Stimulated activated naive CD8-positive, alpha-beta T cell treated with anti-CD3 and anti-CD28 coated beads, Interleukin-15, amount 100 ng/mL, for 72 hours (primary cell): ENCODE data around the gene FOXO6.
A peak's percentile ranks its signal among the peaks of the same experiment; 100 is the strongest.

Experiments used
- ATAC-seq: fragments of 150-1000 bp; cut with Tn5 transposase; 2 replicates; pipeline ENCODE4 v1.10.0; 2021; ENCODE audit warnings: mild to moderate bottlenecking, moderate library complexity
- DNase-seq, 2 donors: peaks; one replicate each; pipeline ENCODE4 v3.0.0; 2021 to 2022
- H3K27ac Mint-ChIP-seq, 2 donors: one replicate each; pipeline ENCODE4 v1.8.0; 2022; ENCODE audit warnings: mild to moderate bottlenecking in 2 of 2, mixed read lengths in 2 of 2, moderate library complexity in 2 of 2
- H3K27me3 Mint-ChIP-seq: one replicate; pipeline ENCODE4 v1.8.0; 2022; ENCODE audit warnings: mixed read lengths
- H3K4me1 Mint-ChIP-seq: one replicate; pipeline ENCODE4 v1.8.0; 2022; ENCODE audit warnings: mild to moderate bottlenecking, mixed read lengths
- H3K4me3 Mint-ChIP-seq, 2 donors: one replicate each; pipeline ENCODE4 v1.8.0; 2022; ENCODE audit warnings: mild to moderate bottlenecking in 2 of 2, mixed read lengths in 2 of 2, moderate library complexity in 1 of 2
- H3K9me3 Mint-ChIP-seq, 2 donors: one replicate each; pipeline ENCODE4 v1.8.0; 2022; ENCODE audit warnings: mixed read lengths in 2 of 2

The FOXO6 gene

DNA sequence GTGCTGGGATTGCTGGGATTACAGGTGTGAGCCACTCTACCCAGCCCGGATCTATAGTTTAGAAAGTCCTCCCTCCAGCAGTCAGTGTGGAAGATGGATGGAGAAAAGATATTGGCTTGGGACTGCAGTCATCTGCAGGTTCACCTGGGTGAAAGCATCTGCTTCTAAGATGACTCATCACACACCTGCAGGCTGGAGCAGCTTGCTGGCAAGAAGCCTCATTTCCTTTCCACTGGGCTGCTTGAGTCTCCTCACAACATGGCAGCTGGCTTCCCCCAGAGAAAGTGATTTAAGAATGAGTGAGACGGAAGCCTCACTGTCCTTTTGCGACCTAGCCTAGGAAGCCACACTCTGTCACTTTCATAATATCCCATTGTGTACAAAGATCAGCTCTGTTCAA, 50.0 kb downstream of the FOXO6 start:
- ATAC-seq, result no peak

GRCh38 chr1:41412748-41413147, 51.5 kb downstream of the FOXO6 start:
- DNase-seq (no peak), ATAC-seq (no peak)
- H3K9me3 Mint-ChIP-seq, result no peaks in the 10 kb centered on the region
- H3K4me1 Mint-ChIP-seq, result no peaks in the 10 kb centered on the region
- peak overlapping the region in 1 of 2 donors; percentile 7 for H3K27ac Mint-ChIP-seq
- no peak overlapping the region for H3K4me3 Mint-ChIP-seq
- H3K27me3 Mint-ChIP-seq, result peaks cover 34% of the 10 kb centered on the region

More for the DNA sequence above, 50.0 kb downstream of the FOXO6 start:
- Mint-ChIP-seq H3K27me3 (peaks cover 32% of the 10 kb centered on the region), H3K4me3 (no peak overlapping the region), H3K27ac (no peak overlapping the region), H3K9me3 (no peaks in the 10 kb centered on the region), H3K4me1 (no peaks in the 10 kb centered on the region)
- DNase-seq, result no peak

- ATAC-seq, result no peak
- no peak overlapping the region for H3K27ac Mint-ChIP-seq
- no peak for DNase-seq
- H3K4me3 Mint-ChIP-seq, result no peak overlapping the region
- peaks cover 27% of the 10 kb centered on the region for H3K27me3 Mint-ChIP-seq
- no peaks in the 10 kb centered on the region for H3K4me1 Mint-ChIP-seq
- H3K9me3 Mint-ChIP-seq, result no peaks in the 10 kb centered on the region
These were observed 52.6 kb downstream of the FOXO6 start for GRCh38 chr1:41413748-41414281.

DNA sequence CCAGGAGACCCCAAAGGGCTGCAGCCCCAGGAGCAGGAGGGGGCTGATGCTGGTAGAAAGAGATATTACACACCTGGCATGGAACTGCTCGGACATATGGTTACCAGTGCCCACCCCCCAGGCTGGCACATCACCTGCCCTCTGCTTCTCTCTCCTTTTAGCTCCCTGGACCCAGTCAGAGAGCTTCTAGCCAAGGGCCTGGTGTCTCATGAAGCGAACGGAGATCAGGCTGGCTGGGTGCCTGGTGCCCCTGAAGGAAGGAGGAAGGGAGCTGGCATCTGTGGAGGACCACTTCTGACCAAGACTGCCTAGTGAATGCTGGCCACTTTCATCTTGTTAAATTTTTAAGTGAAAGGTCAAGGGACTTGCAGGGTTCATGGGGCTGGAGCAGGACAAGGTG, 53.1 kb downstream of the FOXO6 start:
- DNase-seq (no peak), ATAC-seq (no peak)
- H3K4me3 Mint-ChIP-seq, result no peak overlapping the region
- H3K27me3 Mint-ChIP-seq, result peaks cover 24% of the 10 kb centered on the region
- H3K27ac Mint-ChIP-seq, result no peak overlapping the region
- H3K9me3 Mint-ChIP-seq, result no peaks in the 10 kb centered on the region
- no peaks in the 10 kb centered on the region for H3K4me1 Mint-ChIP-seq

- H3K4me1 Mint-ChIP-seq, result no peaks in the 10 kb centered on the region
- H3K27me3 Mint-ChIP-seq, result peaks cover 19% of the 10 kb centered on the region
- H3K9me3 Mint-ChIP-seq, result no peaks in the 10 kb centered on the region
- H3K4me3 Mint-ChIP-seq, result no peak overlapping the region
- no peak overlapping the region for H3K27ac Mint-ChIP-seq
- DNase-seq (no peak), ATAC-seq (peak; percentile 10)
These were observed 53.6 kb downstream of the FOXO6 start for GRCh38 chr1:41414716-41415306.

GRCh38 chr1:41416081-41416480, 54.8 kb downstream of the FOXO6 start:
- Mint-ChIP-seq H3K27ac (no peak overlapping the region), H3K4me1 (no peaks in the 10 kb centered on the region), H3K9me3 (no peaks in the 10 kb centered on the region), H3K27me3 (peaks cover 17% of the 10 kb centered on the region), H3K4me3 (no peak overlapping the region)
- ATAC-seq (no peak), DNase-seq (no peak)

DNA sequence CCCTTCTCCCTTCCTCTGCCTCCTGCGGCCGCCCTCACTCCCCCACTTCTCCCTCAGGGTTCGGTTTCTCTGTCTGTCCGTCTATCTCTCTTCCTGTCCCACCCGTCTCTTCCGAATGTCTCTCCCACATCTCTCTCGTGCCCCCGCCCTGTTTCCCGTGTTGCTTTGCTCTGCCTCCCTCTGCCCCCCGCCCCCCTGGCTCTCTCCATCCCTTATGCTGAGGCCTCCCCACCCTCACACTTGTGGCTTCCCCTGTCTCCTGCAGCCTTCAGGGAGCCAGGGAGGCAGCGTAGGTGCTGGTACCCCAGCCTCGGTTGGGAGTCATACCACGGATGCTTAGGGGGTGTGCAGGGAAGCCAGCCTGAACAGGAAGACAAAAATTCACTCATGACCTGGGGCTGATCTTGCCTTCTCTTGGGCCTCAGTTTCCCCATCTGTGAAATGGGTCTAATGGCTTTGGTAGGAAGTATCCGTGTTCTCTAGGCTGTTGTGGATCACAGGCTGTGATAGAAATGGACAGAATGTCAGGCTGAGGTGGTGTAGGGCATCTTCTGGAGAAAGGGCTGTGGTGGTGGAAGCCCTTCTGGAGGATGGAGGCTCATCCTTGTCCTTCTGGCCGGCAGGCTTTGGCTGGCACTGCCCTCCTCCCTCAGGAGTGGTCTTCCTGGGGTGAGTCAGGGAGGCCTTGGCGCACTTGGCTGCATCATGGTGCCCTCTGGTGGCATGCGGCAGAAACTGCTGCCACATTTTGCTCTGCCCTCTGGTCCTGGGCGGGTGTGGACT, 55.5 kb downstream of the FOXO6 start:
- Mint-ChIP-seq H3K4me1 (no peaks in the 10 kb centered on the region), H3K4me3 (no peak overlapping the region)

GRCh38 chr1:41417335-41417682, 56.1 kb downstream of the FOXO6 start:
- Mint-ChIP-seq H3K9me3 (no peaks in the 10 kb centered on the region), H3K4me1 (no peaks in the 10 kb centered on the region), H3K27ac (peak overlapping the region in 1 of 2 donors; percentile 22), H3K27me3 (peaks cover 17% of the 10 kb centered on the region), H3K4me3 (no peak overlapping the region)
- DNase-seq, result no peak
- ATAC-seq, result no peak

More for the DNA sequence above, 55.5 kb downstream of the FOXO6 start:
- DNase-seq (peak; percentile 60 to 64), ATAC-seq (peak; percentile 60)
- Mint-ChIP-seq H3K27ac (no peak overlapping the region), H3K27me3 (peaks cover 17% of the 10 kb centered on the region), H3K9me3 (no peaks in the 10 kb centered on the region)

DNA sequence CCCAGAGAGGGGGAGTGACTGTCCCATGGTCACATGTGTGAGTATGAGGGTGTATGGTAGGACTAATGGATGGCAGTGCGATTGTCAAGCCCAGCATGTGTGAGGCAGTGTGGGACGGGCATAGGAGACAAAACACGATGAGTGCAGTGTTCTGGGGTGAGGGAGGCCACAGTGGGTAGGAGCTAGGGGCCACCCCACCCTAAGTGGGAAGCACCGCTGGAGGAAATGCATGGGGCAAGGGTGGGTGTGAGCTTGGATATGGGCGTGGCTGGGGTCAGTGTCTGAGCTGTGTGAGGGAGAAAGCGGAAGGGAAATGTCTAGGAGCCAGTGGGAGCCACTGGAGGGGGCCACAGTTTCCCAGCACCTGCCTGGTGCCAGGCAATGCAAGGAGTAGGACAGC, 56.5 kb downstream of the FOXO6 start:
- Mint-ChIP-seq H3K4me3 (no peak overlapping the region), H3K9me3 (no peaks in the 10 kb centered on the region), H3K27me3 (peaks cover 14% of the 10 kb centered on the region), H3K27ac (no peak overlapping the region), H3K4me1 (no peaks in the 10 kb centered on the region)
- no peak for DNase-seq
- ATAC-seq, result no peak

DNA sequence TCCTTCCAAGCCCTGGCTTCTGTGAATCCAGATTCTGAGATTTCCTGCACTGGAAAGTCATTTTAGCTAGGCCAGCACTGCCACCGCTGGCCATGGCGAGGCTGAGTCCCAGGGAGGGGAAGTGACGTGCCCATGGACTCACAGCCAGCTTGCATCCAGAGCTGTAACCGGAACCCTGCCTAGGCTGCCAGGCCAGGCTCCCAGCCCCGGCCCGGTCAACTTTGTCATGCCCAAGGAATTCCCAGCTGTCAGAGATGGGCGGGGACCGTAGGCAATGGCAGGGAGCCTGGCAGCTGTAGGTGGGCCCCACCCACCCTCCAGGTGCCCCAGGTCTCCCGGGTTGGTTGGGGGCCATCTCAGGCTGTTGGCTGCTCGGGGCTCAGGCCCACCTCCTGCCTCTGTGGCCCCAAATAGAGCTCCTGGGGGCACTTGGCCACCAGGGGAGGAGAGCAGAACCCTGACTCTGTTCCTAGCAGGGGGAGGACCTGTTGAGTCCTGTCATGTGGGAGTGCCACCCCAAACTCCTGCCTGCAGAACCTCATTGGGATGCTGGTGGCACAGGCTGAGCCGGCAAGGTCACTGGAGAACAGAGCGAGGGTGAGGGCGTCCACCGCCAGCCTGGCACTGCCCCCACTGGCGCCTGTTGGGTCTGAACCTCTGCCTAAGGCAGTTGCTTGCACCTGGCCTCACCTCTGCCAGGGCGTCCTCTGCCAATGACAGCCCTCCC, 57.8 kb downstream of the FOXO6 start:
- no peak overlapping the region for H3K4me3 Mint-ChIP-seq
- no peaks in the 10 kb centered on the region for H3K9me3 Mint-ChIP-seq
- H3K27ac Mint-ChIP-seq, result no peak overlapping the region
- ATAC-seq (no peak), DNase-seq (no peak)
- H3K4me1 Mint-ChIP-seq, result no peaks in the 10 kb centered on the region
- H3K27me3 Mint-ChIP-seq, result peaks cover 9% of the 10 kb centered on the region

- no peak overlapping the region for H3K27ac Mint-ChIP-seq
- no peaks in the 10 kb centered on the region for H3K4me1 Mint-ChIP-seq
- DNase-seq (no peak), ATAC-seq (no peak)
- no peaks in the 10 kb centered on the region for H3K9me3 Mint-ChIP-seq
- H3K27me3 Mint-ChIP-seq, result peaks cover 9% of the 10 kb centered on the region
- no peak overlapping the region for H3K4me3 Mint-ChIP-seq
These were observed 58.5 kb downstream of the FOXO6 start for GRCh38 chr1:41419584-41420295.

GRCh38 chr1:41420351-41420750, 59.1 kb downstream of the FOXO6 start:
- H3K27me3 Mint-ChIP-seq, result peaks cover 9% of the 10 kb centered on the region
- H3K4me1 Mint-ChIP-seq, result no peaks in the 10 kb centered on the region
- no peak overlapping the region for H3K27ac Mint-ChIP-seq
- no peaks in the 10 kb centered on the region for H3K9me3 Mint-ChIP-seq
- ATAC-seq, result no peak
- no peak for DNase-seq
- H3K4me3 Mint-ChIP-seq, result no peak overlapping the region

DNA sequence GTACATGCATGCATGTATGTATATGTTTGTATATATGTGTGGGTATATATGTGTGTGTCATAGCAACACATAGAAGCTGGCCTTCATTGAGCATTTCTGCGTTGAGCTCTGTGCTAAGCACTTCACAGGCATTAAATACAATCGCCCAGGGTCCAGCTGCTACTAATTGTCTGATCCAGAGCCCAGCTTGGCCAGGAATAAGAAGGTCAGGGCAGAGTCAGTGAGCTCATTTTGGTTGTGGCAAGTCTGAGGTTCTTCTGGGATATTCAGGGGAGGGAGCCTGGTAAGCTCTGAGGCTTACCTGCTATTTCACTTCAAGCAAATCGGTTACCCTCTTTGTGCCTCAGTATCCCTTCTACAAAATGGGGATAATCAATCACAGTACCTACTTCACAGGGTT, 59.6 kb downstream of the FOXO6 start:
- Mint-ChIP-seq H3K27ac (no peak overlapping the region), H3K4me1 (no peaks in the 10 kb centered on the region), H3K9me3 (no peaks in the 10 kb centered on the region), H3K27me3 (peaks cover 9% of the 10 kb centered on the region), H3K4me3 (no peak overlapping the region)
- no peak for ATAC-seq
- no peak for DNase-seq

- no peak for DNase-seq
- Mint-ChIP-seq H3K9me3 (no peaks in the 10 kb centered on the region), H3K4me1 (no peaks in the 10 kb centered on the region), H3K4me3 (no peak overlapping the region), H3K27me3 (peaks cover 8% of the 10 kb centered on the region), H3K27ac (no peak overlapping the region)
- ATAC-seq, result no peak
These were observed 61.1 kb downstream of the FOXO6 start for GRCh38 chr1:41422306-41422705.

DNA sequence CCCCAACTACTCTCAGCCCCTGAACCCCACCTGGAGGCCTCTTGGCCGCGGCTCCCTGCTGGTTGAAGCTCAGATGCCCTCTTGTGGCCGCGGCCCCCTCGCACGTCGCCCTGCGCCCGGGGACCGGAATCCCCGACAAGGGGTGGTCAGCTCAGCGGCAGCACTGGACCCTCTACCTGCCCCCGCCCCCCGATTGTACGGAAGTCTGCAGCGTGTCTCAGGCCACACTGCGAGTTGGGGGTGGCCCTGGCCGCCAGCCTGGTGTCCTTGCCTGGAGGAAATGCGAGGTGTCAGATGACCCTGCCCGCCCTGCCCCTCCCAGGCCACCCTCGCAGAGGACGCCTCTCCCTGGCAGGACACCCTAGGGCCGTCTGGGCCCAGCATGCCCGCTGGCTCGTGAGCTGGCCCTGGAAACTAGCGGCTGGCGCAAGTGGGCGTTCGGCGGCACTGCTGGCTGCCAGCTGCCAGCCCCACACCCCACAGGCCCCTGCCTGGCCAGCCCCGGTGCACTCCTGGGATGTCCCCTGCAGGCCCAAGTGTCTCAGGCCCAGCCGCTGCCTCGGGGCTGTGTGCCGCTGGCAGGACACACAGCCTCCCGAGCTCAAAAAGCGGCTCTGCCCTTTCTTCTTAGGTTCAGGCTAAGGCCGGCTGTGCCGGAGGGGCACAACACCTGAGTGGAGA, 62.4 kb downstream of the FOXO6 start:
- DNase-seq, result no peak
- peaks cover 9% of the 10 kb centered on the region for H3K27me3 Mint-ChIP-seq
- H3K4me1 Mint-ChIP-seq, result no peaks in the 10 kb centered on the region
- no peak overlapping the region for H3K4me3 Mint-ChIP-seq
- H3K27ac Mint-ChIP-seq, result no peak overlapping the region
- ATAC-seq, result no peak
- no peaks in the 10 kb centered on the region for H3K9me3 Mint-ChIP-seq
